AG04449 (cell line): ENCODE measurements around the gene FIBCD1.

ENCODE experiments used
- CTCF ChIA-PET: fragments of 350-600 bp; formaldehyde crosslinking; extraction: SDS; loops from one replicate; lab custom pipeline; 2021; ENCODE audit warnings: antibody characterized with exemption; lab: Yijun Ruan, JAX
- POLR2A ChIA-PET: fragments of 400-600, 350-600 bp; formaldehyde crosslinking; extraction: SDS; loops from one replicate; lab custom pipeline; 2020; ENCODE audit warnings: antibody characterized with exemption, inconsistent platforms; lab: Yijun Ruan, JAX
- DNase-seq: peaks from one replicate; pipeline ENCODE4 v3.0.0-alpha.2; 2010; ENCODE audit warnings: low read depth, low spot score
- H3K4me3 ChIP-seq: 2 replicates; pipeline ENCODE4 v1.5.1; 2011; ENCODE audit warnings: low read depth, mild to moderate bottlenecking, control low read depth, low read length
- CTCF ChIP-seq: IDR thresholded peaks from one replicate; pipeline ENCODE4 v1.5.1; 2011; ENCODE audit warnings: mild to moderate bottlenecking, moderate library complexity, low read length, control low read depth, inconsistent platforms; ENCODE audit not compliant: insufficient read depth; ENCODE audit errors: missing control alignments

Gene FIBCD1

GRCh38 chr9:130975932-130976841 lies 37.1 kb upstream of the FIBCD1 start:
- CTCF ChIA-PET = interaction anchor here (1.1 kb wide), 1 partner anchor 12 kb away, joined by 3 read pairs; no protein-coding TSS in a partner anchor
- H3K4me3 ChIP-seq = no peak overlapping the region
- POLR2A ChIA-PET = no interaction called here
- DNase-seq = no peak
- TF ChIP-seq CTCF = no peak

- H3K4me3 ChIP-seq = no peak overlapping the region
- CTCF ChIA-PET = interaction anchor here (0.9 to 1.8 kb wide), 3 partner anchors 17 to 109 kb away, joined by 3 to 8 read pairs (median 5); no protein-coding TSS in a partner anchor
- no peak for TF ChIP-seq CTCF
- no peak for DNase-seq
- POLR2A ChIA-PET = interaction anchor here (0.6 kb wide), 1 partner anchor 1654 kb away, joined by 3 read pairs; no protein-coding TSS in a partner anchor
Measured at GRCh38 chr9:130975156-130975555, 36.1 kb upstream of the FIBCD1 start.

- ChIA-PET POLR2A (interaction anchor here (0.6 kb wide), 1 partner anchor 1653 kb away, joined by 3 read pairs; no protein-coding TSS in a partner anchor), CTCF (interaction anchor here (0.9 to 1.8 kb wide), 3 partner anchors 17 to 108 kb away, joined by 3 to 8 read pairs (median 5); no protein-coding TSS in a partner anchor)
- no peak overlapping the region for H3K4me3 ChIP-seq
- DNase-seq = no peak
- no peak for TF ChIP-seq CTCF
Measured at GRCh38 chr9:130974697-130975096, 35.6 kb upstream of the FIBCD1 start.

- no peak overlapping the region for H3K4me3 ChIP-seq
- TF ChIP-seq CTCF = no peak
- ChIA-PET POLR2A (no interaction called here), CTCF (interaction anchor here (0.9 to 2.3 kb wide), 3 partner anchors 18 to 107 kb away, joined by 5 to 8 read pairs (median 7); no protein-coding TSS in a partner anchor)
- DNase-seq = no peak
Measured at GRCh38 chr9:130973686-130974281, 34.7 kb upstream of the FIBCD1 start.

GRCh38 chr9:130972957-130973685 lies 34.1 kb upstream of the FIBCD1 start:
- ChIA-PET CTCF (interaction anchor here (1.8 to 2.3 kb wide), 2 partner anchors 25 to 107 kb away, joined by 7 to 8 read pairs; no protein-coding TSS in a partner anchor), POLR2A (no interaction called here)
- DNase-seq = no peak
- no peak overlapping the region for H3K4me3 ChIP-seq
- no peak for TF ChIP-seq CTCF
